ENCODE measurements around the gene NCOA4.
"Not testable (repeated sequence)": the region's sequence is repeated elsewhere in the genome, so short reads cannot be mapped to it uniquely, and the experiment has no call there.

- not testable (repeated sequence) for TF ChIP-seq CTCF (IDR thresholded peaks at IDR 0.05); SP1 (CRISPR knock-in tag; conservative IDR thresholded peaks at IDR 0.05); E2F5 (CRISPR knock-in tag; IDR thresholded peaks at IDR 0.05); CDX4 (CRISPR knock-in tag; IDR thresholded peaks at IDR 0.05; ENCODE audit: borderline replicate concordance); MAX (CRISPR knock-in tag; IDR thresholded peaks at IDR 0.05); HMGXB4 (CRISPR knock-in tag; IDR thresholded peaks at IDR 0.05); FOXP4 (CRISPR knock-in tag; IDR thresholded peaks at IDR 0.05); PREB (CRISPR knock-in tag; IDR thresholded peaks at IDR 0.05; ENCODE audit: borderline replicate concordance)
These were observed 19.0 kb upstream of the NCOA4 start for GRCh38 chr10:46049497-46049831.

All from WTC11 (cell line).